Immature natural killer cell (primary cell): ENCODE data around the gene NT5DC3. TPM values are rescaled to one million over a fixed set of nuclear protein-coding genes. Genes with fewer than 3 reads are reported as not detected.
A peak's percentile ranks its signal among the peaks of the same experiment; 100 is the strongest.
"Not testable (repeated sequence)": the region's sequence is repeated elsewhere in the genome, so short reads cannot be mapped to it uniquely, and the experiment has no call there.

Source experiments
- DNase-seq, 3 donors: peaks; one replicate each; pipeline ENCODE4 v3.0.0; 2022; ENCODE audit warnings: mixed read lengths in 1 of 3
- H3K27ac Mint-ChIP-seq, 6 donors: one replicate each; pipeline ENCODE4 v1.8.0; 2020; ENCODE audit warnings: mixed read lengths in 6 of 6, mild to moderate bottlenecking in 5 of 6, inconsistent platforms in 4 of 6, moderate library complexity in 3 of 6
- H3K27me3 Mint-ChIP-seq, 3 donors: one replicate each; pipeline ENCODE4 v1.8.0; 2020 to 2021; ENCODE audit warnings: low read depth in 3 of 3, mild to moderate bottlenecking in 3 of 3, mixed read lengths in 3 of 3, moderate library complexity in 3 of 3, inconsistent platforms in 1 of 3
- H3K36me3 Mint-ChIP-seq, 3 donors: one replicate each; pipeline ENCODE4 v1.8.0; 2020; ENCODE audit warnings: mixed read lengths in 3 of 3, inconsistent platforms in 2 of 3, mild to moderate bottlenecking in 2 of 3
- H3K4me1 Mint-ChIP-seq, 2 donors: one replicate each; pipeline ENCODE4 v1.8.0; 2020; ENCODE audit warnings: inconsistent platforms in 2 of 2, mild to moderate bottlenecking in 2 of 2, mixed read lengths in 2 of 2, moderate library complexity in 1 of 2
- H3K4me3 Mint-ChIP-seq, 5 donors: one replicate each; pipeline ENCODE4 v1.8.0; 2020; ENCODE audit warnings: mild to moderate bottlenecking in 5 of 5, mixed read lengths in 5 of 5, inconsistent platforms in 3 of 5, moderate library complexity in 3 of 5
- H3K9me3 Mint-ChIP-seq, 6 donors: one replicate each; pipeline ENCODE4 v1.8.0; 2020; ENCODE audit warnings: mild to moderate bottlenecking in 6 of 6, mixed read lengths in 6 of 6, inconsistent platforms in 4 of 6, moderate library complexity in 3 of 6
- polyA plus RNA-seq, 3 donors: library from polyadenylated mRNA; unstranded; fragments of 300-500 nt; fragmentation: Illumina TruSeq; gene quantifications; one replicate each; pipeline ENCODE4 v1.2.3, GENCODE V29; 2021

The NT5DC3 gene
- polyA plus RNA-seq, 3 donors from 2014 or later = 0.07 to 0.31 (median 0.09) TPM

- H3K36me3 Mint-ChIP-seq = no peaks in the 10 kb centered on the region
- H3K27ac Mint-ChIP-seq = peak overlapping the region in 1 of 6 donors; percentile 31
- H3K4me1 Mint-ChIP-seq = no peaks in the 10 kb centered on the region
- DNase-seq = no peak
- peaks cover 0 to 1% (median 0%) of the 10 kb centered on the region in 3 donors for H3K27me3 Mint-ChIP-seq
- H3K9me3 Mint-ChIP-seq = no peaks in the 10 kb centered on the region
- H3K4me3 Mint-ChIP-seq = no peak overlapping the region
These were observed 8.0 kb upstream of the NT5DC3 start for GRCh38 chr12:103848917-103849491.

GRCh38 chr12:103848143-103848542, 7.1 kb upstream of the NT5DC3 start:
- no peaks in the 10 kb centered on the region for H3K36me3 Mint-ChIP-seq
- DNase-seq = no peak
- no peaks in the 10 kb centered on the region for H3K4me1 Mint-ChIP-seq
- peaks cover 0 to 1% (median 0%) of the 10 kb centered on the region in 3 donors for H3K27me3 Mint-ChIP-seq
- no peak overlapping the region for H3K27ac Mint-ChIP-seq
- no peaks in the 10 kb centered on the region for H3K9me3 Mint-ChIP-seq
- no peak overlapping the region for H3K4me3 Mint-ChIP-seq

GRCh38 chr12:103846415-103846814, 5.4 kb upstream of the NT5DC3 start:
- H3K36me3 Mint-ChIP-seq = no peaks in the 10 kb centered on the region
- H3K27me3 Mint-ChIP-seq = peaks cover 2 to 8% (median 6%) of the 10 kb centered on the region in 3 donors
- H3K27ac Mint-ChIP-seq = no peak overlapping the region
- H3K4me3 Mint-ChIP-seq = no peak overlapping the region
- no peak for DNase-seq
- no peaks in the 10 kb centered on the region for H3K9me3 Mint-ChIP-seq
- H3K4me1 Mint-ChIP-seq = peaks cover 8 to 10% of the 10 kb centered on the region in 2 donors

- peaks cover 7 to 14% (median 8%) of the 10 kb centered on the region in 3 donors for H3K27me3 Mint-ChIP-seq
- no peak overlapping the region for H3K4me3 Mint-ChIP-seq
- no peaks in the 10 kb centered on the region for H3K36me3 Mint-ChIP-seq
- no peaks in the 10 kb centered on the region for H3K9me3 Mint-ChIP-seq
- no peak overlapping the region for H3K27ac Mint-ChIP-seq
- DNase-seq = no peak
- peaks cover 13 to 21% of the 10 kb centered on the region in 2 donors for H3K4me1 Mint-ChIP-seq
These were observed 3.3 kb upstream of the NT5DC3 start for GRCh38 chr12:103844305-103844704.

GRCh38 chr12:103841690-103842584, 903 bp upstream of the NT5DC3 start:
- Mint-ChIP-seq H3K4me3 (peak overlapping the region; percentile 87 to 93 (median 91)), H3K9me3 (no peaks in the 10 kb centered on the region), H3K36me3 (no peaks in the 10 kb centered on the region), H3K27me3 (peaks cover 9 to 15% (median 14%) of the 10 kb centered on the region in 3 donors), H3K4me1 (peaks cover 13 to 21% of the 10 kb centered on the region in 2 donors), H3K27ac (peak overlapping the region; percentile 62 to 89 (median 82))
- peak; percentile 64 to 68 (median 65) for DNase-seq

- H3K4me3 Mint-ChIP-seq = peak overlapping the region; percentile 84 to 88 (median 87)
- peaks cover 10 to 17% (median 14%) of the 10 kb centered on the region in 3 donors for H3K27me3 Mint-ChIP-seq
- peak overlapping the region in 1 of 6 donors; percentile 71 for H3K27ac Mint-ChIP-seq
- no peaks in the 10 kb centered on the region for H3K9me3 Mint-ChIP-seq
- H3K4me1 Mint-ChIP-seq = peaks cover 13 to 21% of the 10 kb centered on the region in 2 donors
- H3K36me3 Mint-ChIP-seq = no peaks in the 10 kb centered on the region
- DNase-seq = no peak
These were observed 565 bp downstream of the NT5DC3 start for GRCh38 chr12:103840462-103840875.

GRCh38 chr12:103839609-103840461, 1.2 kb downstream of the NT5DC3 start:
- Mint-ChIP-seq H3K27ac (peak overlapping the region in 2 of 6 donors; percentile 59 to 71), H3K36me3 (no peaks in the 10 kb centered on the region), H3K9me3 (no peaks in the 10 kb centered on the region), H3K4me1 (peaks cover 13 to 21% of the 10 kb centered on the region in 2 donors), H3K27me3 (peaks cover 10 to 17% (median 16%) of the 10 kb centered on the region in 3 donors), H3K4me3 (peak overlapping the region; percentile 84 to 88 (median 87))
- DNase-seq = no peak

- Mint-ChIP-seq H3K4me3 (peak overlapping the region in 1 of 5 donors; percentile 38), H3K36me3 (no peaks in the 10 kb centered on the region), H3K9me3 (no peaks in the 10 kb centered on the region), H3K27ac (no peak overlapping the region), H3K27me3 (peaks cover 11 to 19% (median 16%) of the 10 kb centered on the region in 3 donors), H3K4me1 (peaks cover 13 to 21% of the 10 kb centered on the region in 2 donors)
- DNase-seq = no peak
These were observed 1.9 kb downstream of the NT5DC3 start for GRCh38 chr12:103839103-103839502.

- H3K9me3 Mint-ChIP-seq = no peaks in the 10 kb centered on the region
These were observed 2.6 kb downstream of the NT5DC3 start for GRCh38 chr12:103838254-103838914.

GRCh38 chr12:103836345-103836744, 4.7 kb downstream of the NT5DC3 start:
- Mint-ChIP-seq H3K4me1 (peaks cover 5 to 10% of the 10 kb centered on the region in 2 donors), H3K4me3 (no peak overlapping the region), H3K9me3 (no peaks in the 10 kb centered on the region)

More at GRCh38 chr12:103838254-103838914, 2.6 kb downstream of the NT5DC3 start:
- Mint-ChIP-seq H3K27ac (no peak overlapping the region), H3K36me3 (no peaks in the 10 kb centered on the region), H3K4me3 (peak overlapping the region in 2 of 5 donors; percentile 22 to 38), H3K27me3 (peaks cover 11 to 19% (median 16%) of the 10 kb centered on the region in 3 donors), H3K4me1 (peaks cover 13 to 21% of the 10 kb centered on the region in 2 donors)
- DNase-seq = no peak

GRCh38 chr12:103835747-103836335, 5.2 kb downstream of the NT5DC3 start:
- H3K36me3 Mint-ChIP-seq, H3K27ac Mint-ChIP-seq, DNase-seq, H3K9me3 Mint-ChIP-seq, H3K4me1 Mint-ChIP-seq, H3K4me3 Mint-ChIP-seq: not testable (repeated sequence)
- H3K27me3 Mint-ChIP-seq = peaks cover 8 to 13% (median 10%) of the 10 kb centered on the region in 3 donors

More at GRCh38 chr12:103836345-103836744, 4.7 kb downstream of the NT5DC3 start:
- Mint-ChIP-seq H3K27ac (no peak overlapping the region), H3K36me3 (no peaks in the 10 kb centered on the region), H3K27me3 (peaks cover 8 to 13% (median 10%) of the 10 kb centered on the region in 3 donors)
- DNase-seq = no peak

GRCh38 chr12:103834942-103835341, 6.1 kb downstream of the NT5DC3 start:
- Mint-ChIP-seq H3K36me3 (no peaks in the 10 kb centered on the region), H3K9me3 (no peaks in the 10 kb centered on the region), H3K4me3 (no peak overlapping the region), H3K27me3 (peaks cover 2 to 11% (median 5%) of the 10 kb centered on the region in 3 donors), H3K4me1 (peaks cover 0 to 4% of the 10 kb centered on the region in 2 donors), H3K27ac (no peak overlapping the region)
- no peak for DNase-seq
